HG02678 (cell line): ENCODE measurements around the gene HCN2.

Experiments used
- ATAC-seq: cut with Tn5 transposase; IDR thresholded peaks from one replicate; pipeline ENCODE4 v1.9.1; 2021; ENCODE audit warnings: mild to moderate bottlenecking, moderate library complexity; ENCODE audit not compliant: unreplicated experiment

HCN2 gene

GRCh38 chr19:651114-651818 lies 61.6 kb downstream of the HCN2 start:
- ATAC-seq = no peak

- no peak for ATAC-seq
These were observed 62.3 kb downstream of the HCN2 start for GRCh38 chr19:651991-652390.

DNA sequence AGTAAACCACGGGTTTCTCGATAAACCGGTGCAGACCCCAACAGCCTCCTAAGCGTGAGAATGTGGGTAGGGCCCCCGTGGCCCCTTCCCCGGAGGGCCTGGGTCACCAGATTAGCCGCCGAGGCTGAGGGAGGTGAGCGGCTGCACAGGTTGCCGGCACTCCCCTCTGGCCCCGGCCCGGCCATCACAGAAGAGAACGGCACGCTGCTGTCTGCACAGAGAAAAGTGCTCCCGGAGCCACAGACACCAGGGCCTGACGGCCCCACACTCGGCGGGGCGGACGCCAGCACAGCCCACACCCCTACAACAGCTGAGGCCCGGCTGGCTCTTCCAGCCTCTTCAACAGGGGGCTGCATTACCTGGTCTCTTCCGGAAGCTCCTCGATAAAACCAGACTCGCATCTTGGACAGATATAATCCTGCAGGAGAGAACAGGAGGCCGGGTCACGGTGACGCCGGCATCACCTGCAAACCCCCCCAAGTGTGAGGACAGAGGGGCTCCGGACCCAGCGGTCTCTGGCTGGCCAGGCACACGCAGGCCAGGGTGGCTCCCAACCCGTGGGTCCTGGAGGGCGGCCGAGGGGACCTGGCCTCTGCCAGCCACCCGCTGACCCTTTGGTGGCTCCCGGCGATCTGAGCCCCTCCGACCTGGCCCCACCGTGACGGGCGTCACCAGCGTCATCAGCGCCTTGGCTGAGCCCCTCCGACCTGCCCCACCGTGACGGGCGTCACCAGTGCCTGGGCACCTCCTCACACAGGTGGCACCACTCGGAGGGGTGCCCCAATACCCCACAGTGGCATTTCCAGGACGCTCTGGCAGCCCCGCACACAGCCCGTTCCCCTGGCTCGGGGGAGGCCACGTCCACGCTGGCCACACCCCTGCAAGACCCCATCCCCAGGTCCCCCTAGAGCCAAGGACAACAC lies 63.0 kb downstream of the HCN2 start:
- no peak for ATAC-seq

DNA sequence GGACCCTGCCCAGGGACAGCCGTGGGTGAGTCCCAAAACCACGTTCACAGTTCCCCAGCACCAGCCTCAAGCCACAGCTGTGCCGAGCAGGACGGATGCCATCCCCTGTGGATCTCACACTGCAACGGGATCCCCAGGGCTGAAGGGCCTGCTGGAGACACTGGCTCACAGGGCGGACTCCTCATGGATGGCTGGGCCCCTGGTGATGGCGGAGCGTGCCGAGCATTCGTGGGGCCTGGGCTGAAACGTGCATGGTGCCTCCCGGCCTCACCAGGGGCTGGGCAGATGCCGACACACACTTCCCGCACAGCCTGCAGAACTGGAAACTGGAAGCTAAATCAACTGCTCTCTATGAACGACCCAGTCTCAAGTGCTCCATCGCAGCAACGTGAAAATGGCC lies 63.7 kb downstream of the HCN2 start:
- ATAC-seq = no peak

GRCh38 chr19:655691-656090 lies 66.0 kb downstream of the HCN2 start:
- ATAC-seq = no peak

GRCh38 chr19:656751-657559 lies 67.3 kb downstream of the HCN2 start:
- ATAC-seq = no peak

GRCh38 chr19:657611-658010 lies 67.9 kb downstream of the HCN2 start:
- ATAC-seq = no peak

- no peak for ATAC-seq
These were observed 68.6 kb downstream of the HCN2 start for GRCh38 chr19:658059-658839.

GRCh38 chr19:658916-659839 lies 69.5 kb downstream of the HCN2 start:
- no peak for ATAC-seq

- no peak for ATAC-seq
These were observed 71.2 kb downstream of the HCN2 start for GRCh38 chr19:660793-661426.

DNA sequence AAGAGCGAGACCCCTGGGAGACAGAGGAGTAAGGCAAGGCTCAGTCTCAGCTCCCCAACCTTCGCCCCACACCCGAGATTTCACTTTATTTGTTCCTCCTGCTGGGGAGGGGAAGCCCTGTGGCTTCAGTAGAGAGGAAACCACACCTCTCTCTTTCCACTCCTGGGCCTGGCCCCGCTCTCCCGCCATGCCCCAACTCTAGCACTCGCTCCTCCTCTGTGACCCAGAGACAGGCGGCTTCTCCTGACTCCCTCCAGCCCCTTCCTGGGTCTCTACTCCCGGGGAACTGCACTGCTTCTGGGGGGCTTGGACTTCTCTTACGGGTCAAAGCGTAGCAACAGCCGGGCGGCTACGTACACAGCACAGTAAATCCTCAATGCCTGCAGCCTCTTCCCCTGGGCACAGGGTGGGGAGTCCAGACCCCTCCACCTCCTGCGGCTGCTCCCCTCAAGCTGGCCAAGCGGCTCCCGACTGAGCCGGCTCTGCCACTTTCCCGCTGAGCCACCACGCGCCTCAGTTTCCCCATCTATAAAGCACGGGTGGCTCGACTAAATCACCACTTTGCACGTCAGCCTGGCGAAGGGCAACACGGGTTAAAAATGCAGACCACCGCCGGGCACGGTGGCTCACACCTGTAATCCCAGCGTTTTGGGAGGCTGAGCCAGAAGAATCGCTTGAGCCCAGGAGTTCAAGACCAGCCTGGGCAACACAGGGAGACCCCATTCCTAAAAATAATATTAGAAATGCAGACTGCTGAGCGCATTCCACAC lies 71.9 kb downstream of the HCN2 start:
- peak; percentile 30 for ATAC-seq

DNA sequence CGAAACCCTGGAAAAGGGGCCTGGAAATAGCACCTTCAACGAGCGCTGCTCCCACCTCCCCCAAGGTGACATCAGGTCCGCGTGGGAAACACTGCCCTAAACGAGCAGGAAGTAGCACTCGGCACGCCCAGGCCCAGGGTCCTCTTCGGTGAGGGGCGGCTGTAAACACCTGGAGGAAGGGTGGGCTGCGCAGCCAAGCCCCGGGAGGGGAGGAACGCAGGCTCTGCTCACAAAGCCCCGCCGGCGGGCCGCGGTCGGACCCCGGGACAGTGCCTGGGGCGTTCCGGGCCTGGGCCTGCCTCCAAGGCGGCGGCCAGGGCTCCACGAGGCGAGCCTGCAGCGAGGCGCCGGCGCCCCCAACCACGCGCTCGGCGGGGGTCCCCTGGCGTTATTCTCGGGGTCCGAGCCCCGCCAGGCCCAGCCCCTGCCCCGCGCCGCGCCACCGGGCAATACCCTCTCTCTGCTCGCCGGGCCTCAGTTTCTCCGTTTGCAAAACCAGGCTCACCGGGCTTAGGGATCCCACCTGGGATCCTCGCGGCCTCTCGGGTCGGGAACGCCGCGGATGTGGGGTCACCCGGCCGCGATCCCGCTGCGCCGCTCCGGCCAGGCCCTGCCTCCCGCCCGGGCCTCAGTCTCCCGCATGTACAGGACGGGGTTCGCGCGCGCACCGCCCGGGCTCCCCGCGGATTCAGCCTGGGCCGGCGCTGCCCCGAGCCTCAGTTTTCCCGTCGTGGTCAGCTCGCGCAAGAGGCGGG lies 72.7 kb downstream of the HCN2 start:
- ATAC-seq = peak; percentile 4

GRCh38 chr19:662962-663681 lies 73.4 kb downstream of the HCN2 start, which contains the start of gene RNF126:
TSS of gene RNF126 (minus strand) at chr19:663214. CDS start at chr19:663121, 93 bp downstream.
- peak; percentile 71 for ATAC-seq

GRCh38 chr19:663682-664117 lies 74.0 kb downstream of the HCN2 start:
- no peak for ATAC-seq

GRCh38 chr19:664913-665443 lies 75.3 kb downstream of the HCN2 start:
- ATAC-seq = no peak
